WERI-Rb-1 (cell line): ENCODE results near the gene CMIP.

Experiments
- DNase-seq: peaks from one replicate; pipeline ENCODE4 v3.0.0-alpha.2; 2020
- H3K27ac ChIP-seq: fragments of 250-450 bp; sonication (Bioruptor Pico); 2 replicates; pipeline ENCODE4 v1.5.1; 2020; ENCODE audit warnings: mild to moderate bottlenecking, moderate library complexity
- H3K27me3 ChIP-seq: fragments of 250-450 bp; sonication (Bioruptor Pico); 2 replicates; pipeline ENCODE4 v1.5.1; 2021; ENCODE audit warnings: mild to moderate bottlenecking, low read depth, moderate library complexity; ENCODE audit not compliant: insufficient read depth, severe bottlenecking
- H3K36me3 ChIP-seq: fragments of 250-450 bp; sonication (Bioruptor Pico); 2 replicates; pipeline ENCODE4 v1.5.1; 2020; ENCODE audit warnings: mild to moderate bottlenecking, moderate library complexity
- H3K4me3 ChIP-seq: 2 replicates; pipeline ENCODE4 v1.5.1; 2011; ENCODE audit warnings: low read depth, mild to moderate bottlenecking, control low read depth, low read length
- H3K9me3 ChIP-seq: fragments of 250-450 bp; sonication (Bioruptor Pico); 2 replicates; pipeline ENCODE4 v1.5.1; 2021; ENCODE audit warnings: mild to moderate bottlenecking, moderate library complexity; ENCODE audit not compliant: severe bottlenecking
- CTCF ChIP-seq: IDR thresholded peaks from 2 replicates; pipeline ENCODE4 v1.5.1; 2011; ENCODE audit warnings: low read depth, mild to moderate bottlenecking, control low read depth, inconsistent platforms, low read length

CMIP gene

GRCh38 chr16:81456523-81457325 is 12.1 kb downstream of the CMIP start:
- DNase-seq, result no peak
- Histone ChIP-seq H3K9me3 (no peaks in the 10 kb centered on the region), H3K36me3 (no peaks in the 10 kb centered on the region), H3K27me3 (no peaks in the 10 kb centered on the region), H3K27ac (no peak overlapping the region), H3K4me3 (no peak overlapping the region)
- no peak for TF ChIP-seq CTCF

DNA sequence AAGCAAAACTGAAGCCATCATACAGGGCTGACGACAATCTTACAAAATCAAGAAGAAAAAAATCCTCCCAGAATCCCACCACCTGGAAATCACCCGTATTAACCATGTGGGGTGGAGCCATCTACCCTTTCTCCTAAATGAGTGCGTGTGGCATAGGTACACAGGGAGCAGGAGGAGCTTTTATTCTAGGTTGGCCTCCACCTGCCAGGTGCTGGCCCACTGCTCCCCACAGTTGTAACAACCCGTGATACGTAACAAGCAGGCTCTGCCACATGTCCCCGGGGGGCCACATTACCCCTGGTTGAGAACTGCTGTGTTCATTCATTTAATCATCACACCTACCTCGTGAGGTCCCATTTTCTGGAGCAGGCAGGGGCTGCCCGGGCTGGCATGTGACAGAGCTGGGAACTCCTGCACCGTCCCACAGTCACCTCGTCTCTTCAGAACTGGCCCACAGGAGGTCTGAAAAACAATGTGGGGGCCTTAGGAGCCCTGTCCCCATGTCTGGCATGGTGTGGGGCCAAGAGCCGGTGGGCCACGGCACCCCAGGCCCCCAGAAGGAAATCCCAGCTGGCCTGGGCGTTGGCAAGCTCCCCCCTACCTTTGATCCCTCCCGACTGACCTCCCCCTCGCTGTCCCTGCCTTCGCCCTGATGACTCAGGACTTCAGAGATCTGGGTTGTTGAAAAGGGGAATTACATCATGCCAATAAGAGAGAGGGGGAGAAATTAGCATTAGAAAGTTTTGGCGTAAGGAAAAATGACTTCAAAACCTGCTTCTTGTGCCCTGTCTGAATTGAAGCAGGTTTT is 12.9 kb downstream of the CMIP start:
- no peak for TF ChIP-seq CTCF
- Histone ChIP-seq H3K27ac (no peak overlapping the region), H3K4me3 (no peak overlapping the region), H3K9me3 (no peaks in the 10 kb centered on the region), H3K36me3 (no peaks in the 10 kb centered on the region), H3K27me3 (no peaks in the 10 kb centered on the region)
- no peak for DNase-seq

DNA sequence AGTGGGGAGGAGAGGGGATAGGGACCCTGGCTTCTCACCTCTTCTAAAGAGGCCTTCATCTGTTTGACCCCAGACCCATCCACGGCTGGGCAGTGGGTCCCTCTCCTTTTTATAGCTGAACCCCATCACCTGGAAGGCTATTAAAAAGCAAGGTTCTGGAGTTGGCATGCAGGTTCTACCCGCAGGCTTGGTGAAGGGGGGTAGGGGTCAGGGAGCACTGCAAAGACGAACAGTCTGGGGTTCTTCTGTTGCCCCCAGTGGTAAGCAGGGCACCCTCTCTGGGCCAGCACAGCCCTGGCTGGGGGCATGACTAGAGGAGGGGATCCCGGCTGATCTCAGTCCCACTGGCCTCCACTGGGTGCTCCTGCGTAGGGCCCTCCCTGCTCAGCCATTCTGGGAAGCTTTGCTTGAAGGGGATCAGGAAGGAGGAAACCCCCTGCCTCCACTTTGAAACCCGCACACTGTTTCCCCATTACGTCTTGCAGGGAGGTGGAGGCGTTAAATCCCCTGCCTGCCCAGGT is 13.6 kb downstream of the CMIP start:
- no peak for TF ChIP-seq CTCF
- Histone ChIP-seq H3K27ac (no peak overlapping the region), H3K27me3 (no peaks in the 10 kb centered on the region), H3K9me3 (no peaks in the 10 kb centered on the region), H3K36me3 (no peaks in the 10 kb centered on the region), H3K4me3 (no peak overlapping the region)
- no peak for DNase-seq

DNA sequence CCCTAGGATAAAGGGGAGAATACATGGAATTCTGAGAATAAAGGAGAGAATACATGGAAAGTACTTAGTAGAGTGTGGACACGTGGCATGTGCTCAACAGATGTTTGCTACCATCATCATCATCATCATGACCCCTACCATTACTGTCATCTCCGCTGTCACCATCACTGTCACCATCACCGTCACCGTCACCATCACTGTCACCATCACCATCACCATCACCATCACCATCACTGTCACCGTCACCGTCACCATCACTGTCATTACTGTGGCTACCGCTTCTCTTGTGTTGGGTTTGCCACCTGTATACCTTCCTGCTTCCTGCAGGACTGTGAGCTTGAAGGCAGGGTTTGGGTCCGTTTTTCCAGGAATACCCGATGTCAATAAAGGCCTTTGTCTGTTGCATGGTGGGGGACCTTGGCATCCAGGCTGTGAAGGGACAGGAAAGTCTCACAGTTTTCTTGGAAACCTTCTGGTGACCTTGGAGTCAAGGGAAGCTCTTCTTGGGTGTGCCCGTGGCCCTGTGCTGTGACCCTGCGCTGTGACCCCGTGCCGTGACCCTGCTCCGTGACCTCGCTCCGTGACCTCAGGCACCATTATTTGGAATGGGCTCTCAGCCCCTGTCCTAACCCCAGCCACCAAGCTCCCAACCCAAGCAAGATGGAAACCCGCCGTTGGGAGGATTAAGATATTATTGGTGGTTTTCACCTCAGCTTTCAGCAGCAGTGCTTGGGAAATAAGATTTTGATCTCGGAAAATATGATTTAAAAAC is 14.4 kb downstream of the CMIP start:
- Histone ChIP-seq H3K27ac (no peak overlapping the region), H3K9me3 (no peaks in the 10 kb centered on the region), H3K4me3 (no peak overlapping the region), H3K27me3 (no peaks in the 10 kb centered on the region), H3K36me3 (no peaks in the 10 kb centered on the region)
- DNase-seq, result no peak
- TF ChIP-seq CTCF, result no peak

GRCh38 chr16:81460075-81460474 is 15.5 kb downstream of the CMIP start:
- TF ChIP-seq CTCF, result no peak
- no peak overlapping the region for H3K27ac ChIP-seq
- no peaks in the 10 kb centered on the region for H3K9me3 ChIP-seq
- H3K4me3 ChIP-seq, result no peak overlapping the region
- H3K36me3 ChIP-seq, result no peaks in the 10 kb centered on the region
- no peaks in the 10 kb centered on the region for H3K27me3 ChIP-seq
- no peak for DNase-seq
